HEK293 (cell line): Measurements from ENCODE around the gene CPM.

Experiments used
- CTCF ChIA-PET: fragments of 350-600 bp; formaldehyde crosslinking; extraction: SDS; loops from one replicate; lab custom pipeline; 2021; ENCODE audit warnings: antibody characterized with exemption; lab: Yijun Ruan, JAX
- POLR2A ChIA-PET: fragments of 300-600 bp; formaldehyde crosslinking; extraction: SDS; loops from one replicate; lab custom pipeline; 2020; ENCODE audit warnings: antibody characterized with exemption, inconsistent platforms; lab: Yijun Ruan, JAX
- H3K27ac ChIP-seq: fragments of 200-500 bp; sonication (Bioruptor generic); 2 replicates; pipeline ENCODE4 v1.5.1; 2014; ENCODE audit warnings: low read depth, low read length, control low read depth, inconsistent platforms; ENCODE audit errors: extremely low read depth
- H3K36me3 ChIP-seq, 2 experiments: fragments of 200-500 bp in 1 of 2; sonication (Bioruptor generic) in 1 of 2; 1 replicate in 1 of 2; 2 replicates in 1 of 2; pipeline ENCODE4 v1.5.1; 2014 to 2017; ENCODE audit warnings: inconsistent platforms in 2 of 2, low read length in 2 of 2; ENCODE audit not compliant: control insufficient read depth in 2 of 2, insufficient read depth in 1 of 2
- H3K4me1 ChIP-seq: fragments of 200-500 bp; sonication (Bioruptor generic); 2 replicates; pipeline ENCODE4 v1.5.1; 2014; ENCODE audit warnings: mild to moderate bottlenecking, low read length, inconsistent platforms; ENCODE audit not compliant: control insufficient read depth, insufficient read depth
- H3K4me3 ChIP-seq: 2 replicates; pipeline ENCODE4 v1.5.1; 2011; ENCODE audit warnings: low read depth, mild to moderate bottlenecking, control low read depth, low read length, moderate library complexity
- H3K9me3 ChIP-seq: fragments of 200-500 bp; sonication (Bioruptor generic); 2 replicates; pipeline ENCODE4 v1.5.1; 2014; ENCODE audit warnings: low read depth, low read length, inconsistent platforms; ENCODE audit not compliant: control insufficient read depth, insufficient read depth
- BCL11A ChIP-seq: fragments of 450-650 bp; formaldehyde crosslinking; IDR thresholded peaks from 2 replicates; pipeline ENCODE4 v1.5.1; 2016; ENCODE audit warnings: low read depth, missing biosample characterization, missing genetic modification characterization
- FEZF1 ChIP-seq: fragments of 450-650 bp; formaldehyde crosslinking; IDR thresholded peaks from 2 replicates; pipeline ENCODE4 v1.5.1; 2016; ENCODE audit warnings: missing biosample characterization, missing genetic modification characterization
- GLI2 ChIP-seq: fragments of 450-650 bp; formaldehyde crosslinking; IDR thresholded peaks from 2 replicates; pipeline ENCODE4; 2017; ENCODE audit warnings: missing biosample characterization, missing genetic modification characterization, low read depth, borderline replicate concordance
- KLF8 ChIP-seq: fragments of 450-650 bp; formaldehyde crosslinking; IDR thresholded peaks from 2 replicates; pipeline ENCODE4 v1.5.1; 2016; ENCODE audit warnings: missing biosample characterization, missing genetic modification characterization
- KLF9 ChIP-seq: fragments of 450-650 bp; formaldehyde crosslinking; IDR thresholded peaks from 2 replicates; pipeline ENCODE4 v1.5.1; 2016; ENCODE audit warnings: missing biosample characterization, missing genetic modification characterization, low read depth
- MEIS1 ChIP-seq: sonication (generic); formaldehyde crosslinking; IDR thresholded peaks from 2 replicates; pipeline ENCODE4 v1.8.1; 2022; ENCODE audit warnings: missing genetic modification reagents, mild to moderate bottlenecking, borderline replicate concordance
- PRDM1 ChIP-seq: fragments of 450-650 bp; formaldehyde crosslinking; IDR thresholded peaks from 2 replicates; pipeline ENCODE4; 2016; ENCODE audit warnings: missing biosample characterization, missing genetic modification characterization
- REPIN1 ChIP-seq: fragments of 450-650 bp; formaldehyde crosslinking; IDR thresholded peaks from 2 replicates; pipeline ENCODE4 v1.5.1; 2017; ENCODE audit warnings: missing biosample characterization, missing genetic modification characterization, low read depth
- TRIM28 ChIP-seq: IDR thresholded peaks from 2 replicates; pipeline ENCODE4 v1.6.1; 2011; ENCODE audit warnings: low read length, control low read depth, borderline replicate concordance
- WT1 ChIP-seq: fragments of 450-650 bp; formaldehyde crosslinking; IDR thresholded peaks from 2 replicates; pipeline ENCODE4 v1.5.1; 2016; ENCODE audit warnings: missing biosample characterization, missing genetic modification characterization
- ZBTB48 ChIP-seq: fragments of 450-650 bp; formaldehyde crosslinking; IDR thresholded peaks from 2 replicates; pipeline ENCODE4 v1.5.1; 2016; ENCODE audit warnings: missing biosample characterization, missing genetic modification characterization
- ZEB2 ChIP-seq: fragments of 450-650 bp; formaldehyde crosslinking; IDR thresholded peaks from 2 replicates; pipeline ENCODE4 v1.5.1; 2016; ENCODE audit warnings: missing biosample characterization, missing genetic modification characterization
- ZFP69B ChIP-seq: fragments of 450-650 bp; formaldehyde crosslinking; IDR thresholded peaks from 2 replicates; pipeline ENCODE4 v1.5.1; 2016; ENCODE audit warnings: missing biosample characterization, missing genetic modification characterization
- ZNF114 ChIP-seq: fragments of 450-650 bp; formaldehyde crosslinking; IDR thresholded peaks from 2 replicates; pipeline ENCODE4 v1.5.0; 2017; ENCODE audit warnings: missing biosample characterization, missing genetic modification characterization
- ZNF121 ChIP-seq: fragments of 450-650 bp; formaldehyde crosslinking; IDR thresholded peaks from 2 replicates; pipeline ENCODE4 v1.5.1; 2016; ENCODE audit warnings: missing biosample characterization, missing genetic modification characterization
- ZNF133 ChIP-seq: fragments of 450-650 bp; formaldehyde crosslinking; IDR thresholded peaks from 2 replicates; pipeline ENCODE4 v1.5.1; 2016; ENCODE audit warnings: missing biosample characterization, missing genetic modification characterization
- ZNF155 ChIP-seq: fragments of 450-650 bp; formaldehyde crosslinking; IDR thresholded peaks from 2 replicates; pipeline ENCODE4 v1.5.1; 2016; ENCODE audit warnings: missing biosample characterization, missing genetic modification characterization
- ZNF211 ChIP-seq: fragments of 450-650 bp; formaldehyde crosslinking; IDR thresholded peaks from 2 replicates; pipeline ENCODE4 v1.5.1; 2016; ENCODE audit warnings: low read depth, missing biosample characterization, missing genetic modification characterization
- ZNF239 ChIP-seq: fragments of 450-650 bp; formaldehyde crosslinking; IDR thresholded peaks from 2 replicates; pipeline ENCODE4 v1.5.1; 2016; ENCODE audit warnings: missing biosample characterization, missing genetic modification characterization
- ZNF274 ChIP-seq, 2 experiments: fragments of 200-500 bp in 1 of 2; fragments of 450-650 bp in 1 of 2; sonication (Bioruptor generic) in 1 of 2; formaldehyde crosslinking in 1 of 2; IDR thresholded peaks; 2 replicates each; pipeline versions ENCODE4 v1.5.1 to v1.6.1; 2014 to 2016; ENCODE audit warnings: borderline replicate concordance in 1 of 2, inconsistent platforms in 1 of 2, low read length in 1 of 2, missing biosample characterization in 1 of 2, missing genetic modification characterization in 1 of 2
- ZNF391 ChIP-seq: fragments of 450-650 bp; formaldehyde crosslinking; IDR thresholded peaks from 2 replicates; pipeline ENCODE4 v1.5.1; 2016; ENCODE audit warnings: low read depth, missing biosample characterization, missing genetic modification characterization, borderline replicate concordance
- ZNF423 ChIP-seq: fragments of 450-650 bp; formaldehyde crosslinking; IDR thresholded peaks from 2 replicates; pipeline ENCODE4 v1.5.1; 2016; ENCODE audit warnings: missing biosample characterization, missing genetic modification characterization
- ZNF514 ChIP-seq: fragments of 450-650 bp; formaldehyde crosslinking; IDR thresholded peaks from 2 replicates; pipeline ENCODE4 v1.5.1; 2016; ENCODE audit warnings: missing biosample characterization, missing genetic modification characterization
- ZNF530 ChIP-seq: fragments of 450-650 bp; formaldehyde crosslinking; IDR thresholded peaks from 2 replicates; pipeline ENCODE4 v1.5.1; 2016; ENCODE audit warnings: low read depth, missing biosample characterization, missing genetic modification characterization
- ZNF544 ChIP-seq: fragments of 450-650 bp; formaldehyde crosslinking; IDR thresholded peaks from 2 replicates; pipeline ENCODE4 v1.5.0; 2017; ENCODE audit warnings: missing biosample characterization, missing genetic modification characterization
- ZNF548 ChIP-seq: fragments of 450-650 bp; formaldehyde crosslinking; IDR thresholded peaks from 2 replicates; pipeline ENCODE4 v1.5.1; 2016; ENCODE audit warnings: missing biosample characterization, missing genetic modification characterization
- ZNF549 ChIP-seq: fragments of 450-650 bp; IDR thresholded peaks from 2 replicates; pipeline ENCODE4 v1.5.1; 2018; ENCODE audit warnings: missing biosample characterization, missing genetic modification characterization, mild to moderate bottlenecking, inconsistent platforms, moderate library complexity
- ZNF571 ChIP-seq: fragments of 450-650 bp; formaldehyde crosslinking; IDR thresholded peaks from 2 replicates; pipeline ENCODE4 v1.5.0; 2017; ENCODE audit warnings: missing biosample characterization, missing genetic modification characterization
- ZNF670 ChIP-seq: fragments of 450-650 bp; formaldehyde crosslinking; IDR thresholded peaks from 2 replicates; pipeline ENCODE4 v1.5.1; 2016; ENCODE audit warnings: missing biosample characterization, missing genetic modification characterization, low read depth
- ZNF791 ChIP-seq: fragments of 450-650 bp; formaldehyde crosslinking; IDR thresholded peaks from 2 replicates; pipeline ENCODE4 v1.5.1; 2016; ENCODE audit warnings: missing biosample characterization, missing genetic modification characterization
- ZXDB ChIP-seq: fragments of 450-650 bp; formaldehyde crosslinking; IDR thresholded peaks from 2 replicates; pipeline ENCODE4 v1.5.1; 2016; ENCODE audit warnings: missing biosample characterization, missing genetic modification characterization
- TF ChIP-seq, protein P1 (sequence below): fragments of 450-650 bp; formaldehyde crosslinking; IDR thresholded peaks from 2 replicates; pipeline ENCODE4 v1.5.1; 2016; ENCODE audit warnings: missing biosample characterization, missing genetic modification characterization
- TF ChIP-seq, protein P2 (sequence below): fragments of 450-650 bp; formaldehyde crosslinking; IDR thresholded peaks from 2 replicates; pipeline ENCODE4; 2016; ENCODE audit warnings: missing biosample characterization, missing genetic modification characterization
- TF ChIP-seq, protein P3 (sequence below): fragments of 450-650 bp; formaldehyde crosslinking; IDR thresholded peaks from 2 replicates; pipeline ENCODE4 v1.5.1; 2016; ENCODE audit warnings: missing biosample characterization, missing genetic modification characterization

CPM gene

DNA sequence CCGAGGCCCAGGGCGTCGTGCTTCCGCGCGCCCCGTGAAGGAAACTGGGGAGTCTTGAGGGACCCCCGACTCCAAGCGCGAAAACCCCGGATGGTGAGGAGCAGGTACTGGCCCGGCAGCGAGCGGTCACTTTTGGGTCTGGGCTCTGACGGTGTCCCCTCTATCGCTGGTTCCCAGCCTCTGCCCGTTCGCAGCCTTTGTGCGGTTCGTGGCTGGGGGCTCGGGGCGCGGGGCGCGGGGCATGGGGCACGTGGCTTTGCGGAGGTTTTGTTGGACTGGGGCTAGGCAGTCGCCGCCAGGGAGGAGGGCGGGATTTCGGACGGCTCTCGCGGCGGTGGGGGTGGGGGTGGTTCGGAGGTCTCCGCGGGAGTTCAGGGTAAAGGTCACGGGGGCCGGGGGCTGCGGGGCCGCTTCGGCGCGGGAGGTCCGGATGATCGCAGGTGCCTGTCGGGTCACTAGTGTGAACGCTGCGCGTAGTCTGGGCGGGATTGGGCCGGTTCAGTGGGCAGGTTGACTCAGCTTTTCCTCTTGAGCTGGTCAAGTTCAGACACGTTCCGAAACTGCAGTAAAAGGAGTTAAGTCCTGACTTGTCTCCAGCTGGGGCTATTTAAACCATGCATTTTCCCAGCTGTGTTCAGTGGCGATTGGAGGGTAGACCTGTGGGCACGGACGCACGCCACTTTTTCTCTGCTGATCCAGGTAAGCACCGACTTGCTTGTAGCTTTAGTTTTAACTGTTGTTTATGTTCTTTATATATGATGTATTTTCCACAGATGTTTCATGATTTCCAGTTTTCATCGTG, 124.4 kb downstream of the CPM start:
- ChIA-PET POLR2A (interaction anchor here (0.6 to 2.7 kb wide), 22 partner anchors 9 to 943 kb away, joined by 3 to 61 read pairs (median 4); partner anchors contain the start of genes MDM1, RAP1B and SLC35E3), CTCF (interaction anchor here (0.6 to 1.6 kb wide), 5 partner anchors 9 to 70 kb away, joined by 3 to 5 read pairs (median 4); no protein-coding TSS in a partner anchor)
- Histone ChIP-seq H3K36me3 (peaks cover 37 to 40% of the 10 kb centered on the region in 2 experiments), H3K27ac (peak overlapping the region; percentile 100), H3K4me1 (peaks cover 11% of the 10 kb centered on the region; the same call in 1 of the 2 replicates), H3K4me3 (peak overlapping the region; percentile 97), H3K9me3 (no peaks in the 10 kb centered on the region)
- TF ChIP-seq ZNF391 (tag by site-specific recombination) (peak; percentile 85; the same call in 1 of the 2 replicates), ZNF274 (IDR thresholded peaks at IDR 0.05; ENCODE audit: low read length) (no peak), ZNF274 (tag by site-specific recombination; IDR thresholded peaks at IDR 0.05; ENCODE audit: borderline replicate concordance) (no peak), ZNF791 (tag by site-specific recombination) (no peak), ZXDB (tag by site-specific recombination) (peak; percentile 94), ZEB2 (peak; percentile 99), MEIS1 (CRISPR knock-in tag) (no peak), ZNF423 (tag by site-specific recombination) (peak; percentile 86), PRDM1 (tag by site-specific recombination) (0 out of 2 replicates have a peak, but pooled peaks have one; percentile 49), ZNF530 (tag by site-specific recombination) (no peak), ZNF239 (tag by site-specific recombination) (no peak), TRIM28 (no peak), ZBTB48 (no peak; the same call in 1 of the 2 replicates), WT1 (tag by site-specific recombination) (peak; percentile 85), KLF8 (tag by site-specific recombination) (peak; percentile 92), BCL11A (tag by site-specific recombination) (peak; percentile 96; the same call in 1 of the 2 replicates), ZNF544 (no peak), ZFP69B (tag by site-specific recombination) (peak; percentile 84; the same call in 1 of the 2 replicates), ZNF549 (tag by site-specific recombination) (no peak), ZNF571 (no peak), FEZF1 (tag by site-specific recombination) (peak; percentile 81), ZNF114 (tag by site-specific recombination) (no peak), ZNF514 (tag by site-specific recombination) (no peak), ZNF133 (no peak), REPIN1 (tag by site-specific recombination) (no peak), GLI2 (tag by site-specific recombination) (peak; percentile 71; the same call in 1 of the 2 replicates), ZNF211 (no peak), ZNF670 (tag by site-specific recombination) (no peak), ZNF155 (tag by site-specific recombination) (no peak), KLF9 (peak; percentile 8; the same call in 1 of the 2 replicates), ZNF121 (tag by site-specific recombination) (no peak), ZNF548 (tag by site-specific recombination) (no peak)
- TF ChIP-seq, protein P1, sequence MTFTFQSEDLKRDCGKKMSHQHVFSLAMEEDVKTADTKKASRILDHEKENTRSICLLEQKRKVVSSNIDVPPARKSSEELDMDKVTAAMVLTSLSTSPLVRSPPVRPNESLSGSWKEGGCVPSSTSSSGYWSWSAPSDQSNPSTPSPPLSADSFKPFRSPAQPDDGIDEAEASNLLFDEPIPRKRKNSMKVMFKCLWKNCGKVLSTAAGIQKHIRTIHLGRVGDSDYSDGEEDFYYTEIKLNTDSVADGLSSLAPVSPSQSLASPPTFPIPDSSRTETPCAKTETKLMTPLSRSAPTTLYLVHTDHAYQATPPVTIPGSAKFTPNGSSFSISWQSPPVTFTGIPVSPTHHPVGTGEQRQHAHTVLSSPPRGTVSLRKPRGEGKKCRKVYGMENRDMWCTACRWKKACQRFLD (tag by site-specific recombination): no peak
- TF ChIP-seq, protein P2, sequence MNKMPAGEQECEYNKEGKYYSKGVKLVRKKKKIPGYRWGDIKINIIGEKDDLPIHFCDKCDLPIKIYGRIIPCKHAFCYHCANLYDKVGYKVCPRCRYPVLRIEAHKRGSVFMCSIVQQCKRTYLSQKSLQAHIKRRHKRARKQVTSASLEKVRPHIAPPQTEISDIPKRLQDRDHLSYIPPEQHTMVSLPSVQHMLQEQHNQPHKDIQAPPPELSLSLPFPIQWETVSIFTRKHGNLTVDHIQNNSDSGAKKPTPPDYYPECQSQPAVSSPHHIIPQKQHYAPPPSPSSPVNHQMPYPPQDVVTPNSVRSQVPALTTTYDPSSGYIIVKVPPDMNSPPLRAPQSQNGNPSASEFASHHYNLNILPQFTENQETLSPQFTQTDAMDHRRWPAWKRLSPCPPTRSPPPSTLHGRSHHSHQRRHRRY (tag by site-specific recombination): no peak
- TF ChIP-seq, protein P3, sequence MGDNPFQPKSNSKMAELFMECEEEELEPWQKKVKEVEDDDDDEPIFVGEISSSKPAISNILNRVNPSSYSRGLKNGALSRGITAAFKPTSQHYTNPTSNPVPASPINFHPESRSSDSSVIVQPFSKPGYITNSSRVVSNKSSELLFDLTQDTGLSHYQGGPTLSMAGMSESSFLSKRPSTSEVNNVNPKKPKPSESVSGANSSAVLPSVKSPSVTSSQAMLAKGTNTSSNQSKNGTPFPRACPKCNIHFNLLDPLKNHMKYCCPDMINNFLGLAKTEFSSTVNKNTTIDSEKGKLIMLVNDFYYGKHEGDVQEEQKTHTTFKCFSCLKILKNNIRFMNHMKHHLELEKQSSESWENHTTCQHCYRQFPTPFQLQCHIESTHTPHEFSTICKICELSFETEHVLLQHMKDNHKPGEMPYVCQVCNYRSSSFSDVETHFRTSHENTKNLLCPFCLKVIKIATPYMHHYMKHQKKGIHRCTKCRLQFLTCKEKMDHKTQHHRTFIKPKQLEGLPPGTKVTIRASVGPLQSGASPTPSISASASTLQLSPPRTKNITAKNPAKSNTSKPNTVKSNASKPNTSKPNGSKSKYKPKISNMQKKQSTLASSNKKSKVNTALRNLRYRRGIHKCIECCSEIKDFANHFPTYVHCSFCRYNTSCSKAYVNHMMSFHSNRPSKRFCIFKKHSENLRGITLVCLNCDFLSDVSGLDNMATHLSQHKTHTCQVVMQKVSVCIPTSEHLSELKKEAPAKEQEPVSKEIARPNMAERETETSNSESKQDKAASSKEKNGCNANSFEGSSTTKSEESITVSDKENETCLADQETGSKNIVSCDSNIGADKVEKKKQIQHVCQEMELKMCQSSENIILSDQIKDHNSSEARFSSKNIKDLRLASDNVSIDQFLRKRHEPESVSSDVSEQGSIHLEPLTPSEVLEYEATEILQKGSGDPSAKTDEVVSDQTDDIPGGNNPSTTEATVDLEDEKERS (tag by site-specific recombination): peak; percentile 91
